ENCODE results near the gene BTG1.

GRCh38 chr12:92139634-92140150 is 6.0 kb downstream of the BTG1 start:
- TF ChIP-seq CTCF (IDR thresholded peaks at IDR 0.05 in 8 of 11, conservative IDR thresholded peaks at IDR 0.05 in 3 of 11) (no peak), POLR2AphosphoS5 (IDR thresholded peaks at IDR 0.05) (peak in 2 of 3 donors; percentile 10 to 84), POLR2A (IDR thresholded peaks at IDR 0.05) (peak in 1 of 3 donors; percentile 6)
